Osteoblast (primary cell): ENCODE data around the gene CCNDBP1. TPM values are rescaled to one million over a fixed set of nuclear protein-coding genes. Genes with fewer than 3 reads are reported as not detected.

Experiments
- DNase-seq: peaks from one replicate; pipeline ENCODE4 v3.0.0; 2011; ENCODE audit warnings: low spot score, mixed read lengths; ENCODE audit not compliant: insufficient read length; ENCODE audit errors: missing footprints
- H2AFZ ChIP-seq: 2 replicates; pipeline ENCODE4 v1.6.0; 2011; ENCODE audit warnings: mild to moderate bottlenecking, low read length
- H3K27ac ChIP-seq: 2 replicates; pipeline ENCODE4 v1.5.1; 2011; ENCODE audit warnings: mild to moderate bottlenecking, low read depth, low read length, moderate library complexity
- H3K27me3 ChIP-seq: 2 replicates; pipeline ENCODE4 v1.6.0; 2012; ENCODE audit warnings: mild to moderate bottlenecking, control low read depth, inconsistent platforms, low read length, moderate library complexity; ENCODE audit not compliant: insufficient read depth
- H3K36me3 ChIP-seq: 2 replicates; pipeline ENCODE4 v1.5.1; 2011; ENCODE audit warnings: mild to moderate bottlenecking, low read length, control low read depth, moderate library complexity; ENCODE audit not compliant: insufficient read depth
- H3K4me1 ChIP-seq: 2 replicates; pipeline ENCODE4 v1.5.1; 2011; ENCODE audit warnings: mild to moderate bottlenecking, low read length, control low read depth, moderate library complexity; ENCODE audit not compliant: insufficient read depth
- H3K4me2 ChIP-seq: 2 replicates; pipeline ENCODE4 v1.6.0; 2011; ENCODE audit warnings: mild to moderate bottlenecking, low read length; ENCODE audit not compliant: insufficient read depth
- H3K4me3 ChIP-seq: fragments of 200-600 bp; sonication (generic); 3 replicates; pipeline ENCODE4 v1.5.1; 2012; ENCODE audit warnings: mild to moderate bottlenecking, low read length, inconsistent platforms; ENCODE audit not compliant: insufficient read depth
- H3K79me2 ChIP-seq: 2 replicates; pipeline ENCODE4 v1.6.0; 2012; ENCODE audit warnings: mild to moderate bottlenecking, low read length, control low read depth, inconsistent platforms; ENCODE audit not compliant: insufficient read depth
- H3K9me3 ChIP-seq: 2 replicates; pipeline ENCODE4 v1.5.1; 2011; ENCODE audit warnings: low read depth, low read length, control low read depth
- H4K20me1 ChIP-seq: 2 replicates; pipeline ENCODE4 v1.6.0; 2012; ENCODE audit warnings: mild to moderate bottlenecking, low read length, control low read depth; ENCODE audit not compliant: insufficient read depth
- total RNA-seq: library from RNA; depleted of rRNA; stranded (reverse); fragments of >200 nt; gene quantifications from 2 replicates; pipeline ENCODE4 v1.2.3, GENCODE V29; 2012
- TF ChIP-seq, protein P1 (sequence below): IDR thresholded peaks from 2 replicates; pipeline ENCODE4 v1.5.1; 2011; ENCODE audit warnings: mild to moderate bottlenecking, low read depth, low read length, moderate library complexity; ENCODE audit errors: extremely low read depth

The CCNDBP1 gene
- total RNA-seq, 1 donor: 66.6 TPM

DNA sequence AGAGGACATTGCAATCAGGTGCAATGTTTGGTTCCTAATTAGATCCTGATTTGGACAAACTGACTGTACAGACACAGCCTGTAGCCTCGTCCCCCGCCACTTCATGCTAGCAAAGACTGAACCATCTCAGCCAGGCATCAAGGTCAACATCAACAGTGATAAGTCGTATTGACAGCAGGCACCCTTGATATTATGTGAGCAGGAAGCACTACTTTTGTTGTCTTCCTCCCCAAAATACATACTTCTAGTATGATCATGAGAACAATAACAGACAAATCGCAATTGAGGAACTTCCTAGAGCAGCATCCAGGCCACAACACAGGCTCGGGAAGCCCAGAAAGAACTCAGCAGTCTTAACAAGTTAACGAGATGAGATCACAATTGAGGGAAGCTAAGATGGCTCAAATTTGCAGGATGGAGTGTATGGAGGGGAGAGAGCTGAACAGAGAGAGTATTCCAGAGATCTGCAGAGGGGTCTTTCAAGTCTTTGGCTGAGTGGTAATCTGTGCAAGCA lies 61.1 kb downstream of the CCNDBP1 start:
- Histone ChIP-seq H3K36me3 (no peaks in the 10 kb centered on the region), H3K4me2 (no peak overlapping the region), H3K9me3 (no peaks in the 10 kb centered on the region), H4K20me1 (no peaks in the 10 kb centered on the region), H3K79me2 (no peaks in the 10 kb centered on the region), H3K27ac (no peak overlapping the region), H3K4me3 (no peak overlapping the region), H2AFZ (no peak overlapping the region), H3K4me1 (no peaks in the 10 kb centered on the region), H3K27me3 (peaks cover 12% of the 10 kb centered on the region)
- TF ChIP-seq, protein P1, sequence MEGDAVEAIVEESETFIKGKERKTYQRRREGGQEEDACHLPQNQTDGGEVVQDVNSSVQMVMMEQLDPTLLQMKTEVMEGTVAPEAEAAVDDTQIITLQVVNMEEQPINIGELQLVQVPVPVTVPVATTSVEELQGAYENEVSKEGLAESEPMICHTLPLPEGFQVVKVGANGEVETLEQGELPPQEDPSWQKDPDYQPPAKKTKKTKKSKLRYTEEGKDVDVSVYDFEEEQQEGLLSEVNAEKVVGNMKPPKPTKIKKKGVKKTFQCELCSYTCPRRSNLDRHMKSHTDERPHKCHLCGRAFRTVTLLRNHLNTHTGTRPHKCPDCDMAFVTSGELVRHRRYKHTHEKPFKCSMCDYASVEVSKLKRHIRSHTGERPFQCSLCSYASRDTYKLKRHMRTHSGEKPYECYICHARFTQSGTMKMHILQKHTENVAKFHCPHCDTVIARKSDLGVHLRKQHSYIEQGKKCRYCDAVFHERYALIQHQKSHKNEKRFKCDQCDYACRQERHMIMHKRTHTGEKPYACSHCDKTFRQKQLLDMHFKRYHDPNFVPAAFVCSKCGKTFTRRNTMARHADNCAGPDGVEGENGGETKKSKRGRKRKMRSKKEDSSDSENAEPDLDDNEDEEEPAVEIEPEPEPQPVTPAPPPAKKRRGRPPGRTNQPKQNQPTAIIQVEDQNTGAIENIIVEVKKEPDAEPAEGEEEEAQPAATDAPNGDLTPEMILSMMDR: no peak
- no peak for DNase-seq

Other genes starting within 250 kb of the CCNDBP1 start
- 33.0 and 35.5 TPM in 2 replicates for gene UBR1, start 79.4 kb upstream of the CCNDBP1 start, total RNA-seq
- 17.7 and 25.6 TPM in 2 replicates for gene TMEM62, start 51.8 kb upstream of the CCNDBP1 start, total RNA-seq
- gene EPB42, start 35.6 kb downstream of the CCNDBP1 start, total RNA-seq: not detected in 2 replicates
- not detected in 2 replicates for gene TGM5, start 81.5 kb downstream of the CCNDBP1 start, total RNA-seq
- gene TGM7, start 116.9 kb downstream of the CCNDBP1 start, total RNA-seq: not detected in 2 replicates
- gene LCMT2, start 145.2 kb downstream of the CCNDBP1 start, total RNA-seq: 6.9 and 7.7 TPM in 2 replicates
- 29.5 and 33.7 TPM in 2 replicates for gene ZSCAN29, start 185.6 kb downstream of the CCNDBP1 start, total RNA-seq
- 8.8 and 10.5 TPM in 2 replicates for gene TUBGCP4, start 185.7 kb downstream of the CCNDBP1 start, total RNA-seq